HG03175 (cell line): ENCODE results near the gene CNR2.
"Not testable (repeated sequence)": the region's sequence is repeated elsewhere in the genome, so short reads cannot be mapped to it uniquely, and the experiment has no call there.

ENCODE experiments used
- ATAC-seq: cut with Tn5 transposase; IDR thresholded peaks from one replicate; pipeline ENCODE4 v1.9.1; 2021; ENCODE audit warnings: mild to moderate bottlenecking, moderate library complexity; ENCODE audit not compliant: unreplicated experiment

The CNR2 gene

DNA sequence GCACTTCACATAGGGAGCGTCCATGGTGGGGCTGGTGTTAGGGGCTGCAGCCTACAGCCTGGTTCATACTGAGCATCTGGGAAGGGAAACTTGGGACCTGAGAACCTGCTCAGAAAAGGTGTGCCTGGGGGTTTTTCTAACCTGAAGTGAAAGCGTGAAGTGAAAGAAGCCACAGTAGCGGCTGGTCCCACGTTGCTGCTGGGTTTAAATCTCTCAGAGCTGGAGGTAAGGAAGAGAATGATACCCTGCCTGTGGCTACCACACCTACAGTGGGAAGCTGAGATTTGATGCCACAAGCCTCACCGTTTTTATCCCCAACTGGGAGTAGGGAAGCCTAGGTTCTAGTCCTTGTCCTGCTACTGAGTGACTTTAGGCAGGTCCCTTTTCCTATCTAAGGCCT is 24.1 kb downstream of the CNR2 start:
- no peak for ATAC-seq

DNA sequence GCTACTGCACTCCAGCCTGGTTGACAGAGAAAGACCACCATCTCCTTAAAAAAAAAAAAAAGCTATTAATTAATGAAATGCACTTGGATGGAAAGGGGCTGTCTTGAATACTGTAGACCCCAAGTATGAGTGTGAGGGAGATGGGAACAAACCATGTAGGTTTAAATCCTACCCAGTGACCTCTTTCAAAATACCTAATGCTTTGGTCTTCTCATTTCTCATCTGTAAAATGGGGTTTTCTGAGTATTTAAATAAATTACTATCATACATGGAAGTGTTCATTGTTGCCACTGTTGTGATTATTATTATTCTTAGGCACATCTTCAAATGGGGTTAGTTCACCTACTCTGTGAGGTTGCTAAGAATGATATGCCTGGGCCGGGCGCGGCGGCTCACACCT is 27.9 kb downstream of the CNR2 start:
- no peak for ATAC-seq

DNA sequence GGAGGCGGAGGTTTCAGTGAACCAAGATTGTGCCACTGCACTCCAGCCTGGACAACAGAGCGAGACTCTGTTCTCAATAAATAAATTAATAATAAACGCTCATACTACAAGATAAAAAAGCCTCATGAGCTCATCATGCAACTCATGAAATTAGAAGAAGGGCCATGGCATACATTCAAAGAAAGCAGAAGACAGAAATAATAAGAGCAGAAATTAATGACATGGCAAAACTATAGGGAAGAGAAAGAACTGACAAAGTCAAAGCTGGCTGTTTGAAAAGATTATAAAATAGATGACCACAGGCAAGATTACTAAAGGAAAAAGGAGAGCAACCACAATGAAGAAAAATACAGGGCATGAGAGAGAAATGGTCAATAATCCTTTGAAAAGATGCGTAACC is 30.4 kb downstream of the CNR2 start:
- no peak for ATAC-seq

DNA sequence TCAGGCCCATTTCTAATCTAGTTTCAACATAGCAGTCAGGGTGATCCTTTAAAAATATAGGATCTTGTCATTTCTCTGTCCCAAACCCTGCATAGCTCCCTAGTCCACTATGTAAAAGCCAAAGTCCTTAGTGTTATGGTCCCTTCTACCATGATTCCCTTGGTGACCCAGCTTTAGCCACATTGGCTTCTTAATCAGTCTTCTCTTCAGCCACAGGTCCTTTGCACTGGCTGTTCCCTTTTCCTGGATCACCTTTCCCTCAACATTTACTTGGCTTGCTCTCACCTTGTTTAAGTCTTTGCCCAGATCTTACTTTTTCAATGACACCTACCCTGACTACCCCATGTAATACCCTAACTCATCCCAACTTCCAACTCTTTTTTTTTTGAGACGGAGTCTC is 33.4 kb downstream of the CNR2 start:
- ATAC-seq = no peak

DNA sequence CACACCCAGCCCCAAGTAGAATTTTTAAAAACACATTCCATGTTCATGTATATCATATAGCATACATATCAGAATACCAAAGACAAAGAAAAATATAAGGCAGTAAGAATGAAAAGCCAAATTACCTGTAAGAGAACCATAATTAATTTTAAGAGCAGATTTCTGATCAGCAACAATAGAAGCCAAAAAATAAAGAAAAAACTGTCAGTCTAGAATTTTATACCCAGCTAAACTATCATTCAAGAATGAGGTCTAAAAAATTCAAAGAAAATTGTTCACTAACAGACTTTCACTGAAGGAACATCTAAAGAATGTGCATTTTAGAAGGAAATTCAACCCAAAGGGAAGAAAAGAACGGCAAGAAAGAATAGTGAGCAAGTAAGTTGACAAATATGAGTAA is 34.5 kb downstream of the CNR2 start:
- no peak for ATAC-seq

DNA sequence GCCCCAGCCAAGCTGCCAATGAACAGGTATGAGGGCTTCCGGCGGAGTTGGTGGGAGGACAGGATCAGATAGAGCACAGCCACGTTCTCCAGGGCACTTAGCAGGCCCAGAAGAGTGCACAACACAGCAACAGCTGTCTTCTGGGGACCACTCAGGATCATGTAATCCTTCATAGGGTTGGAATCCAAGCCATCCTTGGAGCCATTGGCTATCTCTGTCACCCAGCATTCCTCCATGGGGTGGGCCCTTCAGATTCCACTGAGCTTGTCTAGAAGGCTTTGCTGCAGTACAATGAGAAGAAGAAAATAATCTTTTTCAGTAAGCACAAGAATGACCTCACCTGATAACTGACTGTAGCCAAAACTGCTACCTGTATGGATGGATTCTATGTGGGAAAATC is 37.8 kb downstream of the CNR2 start:
- ATAC-seq = no peak

DNA sequence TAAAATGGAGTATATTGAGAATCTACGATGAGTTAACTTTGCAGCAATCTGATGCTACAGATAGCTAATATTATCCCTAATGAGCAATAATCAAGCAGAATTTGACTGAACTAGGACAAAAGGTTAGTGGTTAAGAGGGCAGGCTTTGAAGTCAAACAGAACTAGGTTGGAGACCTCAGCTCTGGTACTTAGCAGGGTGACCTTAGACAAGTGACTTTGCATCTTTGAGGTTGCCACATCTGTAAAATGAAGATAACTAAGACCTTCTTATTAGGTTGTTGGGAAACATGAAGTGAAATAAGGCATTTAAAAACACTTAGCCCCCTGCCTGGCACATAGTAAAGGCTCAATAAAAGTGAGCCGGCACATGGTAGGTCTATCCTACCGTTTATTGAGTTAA is 40.7 kb downstream of the CNR2 start:
- ATAC-seq = no peak

DNA sequence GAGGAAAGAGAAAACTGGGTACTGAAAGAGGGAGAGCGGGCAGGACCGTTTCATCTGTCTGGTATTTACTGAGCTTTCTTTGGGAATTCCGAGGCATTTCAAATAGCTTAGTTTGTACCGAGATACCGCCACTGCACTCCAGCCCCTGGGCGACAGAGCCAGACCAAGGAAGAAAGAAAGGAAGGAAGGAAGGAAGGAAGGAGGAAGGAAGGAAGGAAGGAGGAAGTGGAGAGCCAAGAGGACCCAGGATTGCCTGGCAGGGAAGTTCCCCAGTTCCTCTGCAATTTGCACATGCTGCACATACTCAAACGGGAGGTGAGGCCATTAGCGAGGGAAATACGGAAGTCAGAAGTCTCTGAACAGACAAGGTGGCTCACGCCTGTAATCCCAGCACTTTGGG is 44.1 kb downstream of the CNR2 start:
- no peak for ATAC-seq

DNA sequence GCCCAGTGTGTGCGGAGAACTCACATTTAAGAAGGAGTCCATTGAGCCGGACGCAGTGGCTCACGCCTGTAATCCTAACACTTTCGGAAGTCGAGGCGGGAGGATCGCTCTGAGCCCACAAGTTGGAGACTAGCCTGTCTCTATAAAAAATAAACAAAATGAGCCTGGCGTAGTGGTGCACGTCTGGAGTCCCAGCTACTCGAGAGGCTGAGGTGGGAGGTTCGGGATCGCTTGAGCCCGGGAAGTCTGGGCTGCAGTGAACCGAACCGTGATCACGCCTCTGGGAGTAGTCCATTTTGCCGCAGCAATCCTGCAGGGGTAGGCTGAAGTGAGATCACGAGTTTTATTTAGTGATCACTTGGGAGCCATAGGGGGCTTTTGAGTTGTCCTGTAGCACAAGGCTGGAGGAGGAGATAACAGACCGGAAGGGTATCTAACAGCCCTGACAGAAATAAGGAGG is 44.6 kb downstream of the CNR2 start:
- ATAC-seq = no peak

DNA sequence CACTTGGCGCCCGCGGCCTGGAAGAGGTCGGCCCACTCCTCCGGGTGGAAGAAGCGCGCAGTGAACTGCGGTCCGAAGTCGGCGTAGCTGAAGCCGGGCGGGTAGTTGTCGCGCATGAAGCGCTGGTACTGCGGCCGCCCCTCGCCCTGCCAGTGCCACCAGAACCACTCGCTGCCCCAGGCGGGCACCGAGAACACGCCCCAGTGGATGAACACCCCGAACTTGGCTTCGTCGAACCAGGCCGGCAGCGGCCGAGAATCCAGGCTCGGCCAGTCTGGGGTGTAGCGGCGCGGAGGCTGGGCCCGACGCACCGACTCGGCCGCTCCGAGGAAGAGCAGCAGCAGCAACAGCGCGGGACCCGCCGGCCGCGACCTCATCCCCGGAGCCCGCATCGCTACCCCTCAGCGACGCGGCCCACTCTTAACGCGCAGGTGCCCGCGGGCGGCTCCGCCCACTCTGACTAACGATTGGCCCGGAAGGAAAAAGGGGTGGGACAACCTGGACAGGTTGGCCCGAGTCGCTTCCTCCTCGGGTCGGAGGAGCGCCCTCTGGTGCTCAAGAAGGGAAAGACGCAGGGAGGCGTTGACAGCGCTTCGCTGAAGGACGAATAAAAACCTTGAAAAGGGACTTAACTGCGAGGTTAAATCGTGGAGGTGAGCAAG is 45.1 kb downstream of the CNR2 start, which contains the start of gene FUCA1:
FUCA1 (minus strand) TSS at position 396 of the 662 bp plus-strand sequence; CDS start at position 392, 4 bp downstream.
- ATAC-seq = peak; percentile 93

DNA sequence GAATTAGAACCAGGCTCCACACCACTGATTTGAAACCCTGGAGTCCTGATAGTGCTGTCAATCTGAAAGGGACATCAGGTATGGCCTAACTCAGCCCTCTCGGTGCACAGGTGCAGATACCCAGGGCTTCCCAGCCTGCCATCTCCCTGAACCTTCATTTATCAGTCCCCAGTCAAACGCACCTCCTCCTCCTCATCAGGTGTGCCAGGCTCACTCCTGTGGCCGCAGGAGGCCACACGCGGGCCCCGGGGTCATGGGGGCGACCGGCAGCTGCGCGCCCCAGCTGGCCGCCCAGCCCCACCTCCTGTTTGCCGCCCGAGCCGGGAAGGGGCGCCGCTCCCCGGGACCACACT is 45.6 kb downstream of the CNR2 start:
- no peak for ATAC-seq

DNA sequence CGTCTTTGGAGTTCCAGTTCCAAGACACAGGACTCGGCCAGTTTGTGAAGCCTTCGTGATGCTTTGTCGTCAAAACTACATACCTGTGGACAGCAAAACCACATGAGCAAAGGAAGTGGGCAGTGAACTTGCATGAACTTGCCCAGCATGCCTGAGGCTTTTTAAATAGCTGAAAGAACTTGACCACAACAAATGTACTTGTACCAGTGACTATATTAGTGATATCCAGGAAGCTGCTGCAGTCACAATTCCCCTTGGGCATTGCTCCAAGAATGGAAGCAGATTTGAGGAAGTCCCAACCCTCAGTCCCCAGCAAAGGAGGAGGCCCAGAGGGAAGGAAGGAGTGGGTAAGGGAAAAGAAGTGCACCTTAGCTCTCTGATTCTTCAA is 47.6 kb downstream of the CNR2 start:
- no peak for ATAC-seq

DNA sequence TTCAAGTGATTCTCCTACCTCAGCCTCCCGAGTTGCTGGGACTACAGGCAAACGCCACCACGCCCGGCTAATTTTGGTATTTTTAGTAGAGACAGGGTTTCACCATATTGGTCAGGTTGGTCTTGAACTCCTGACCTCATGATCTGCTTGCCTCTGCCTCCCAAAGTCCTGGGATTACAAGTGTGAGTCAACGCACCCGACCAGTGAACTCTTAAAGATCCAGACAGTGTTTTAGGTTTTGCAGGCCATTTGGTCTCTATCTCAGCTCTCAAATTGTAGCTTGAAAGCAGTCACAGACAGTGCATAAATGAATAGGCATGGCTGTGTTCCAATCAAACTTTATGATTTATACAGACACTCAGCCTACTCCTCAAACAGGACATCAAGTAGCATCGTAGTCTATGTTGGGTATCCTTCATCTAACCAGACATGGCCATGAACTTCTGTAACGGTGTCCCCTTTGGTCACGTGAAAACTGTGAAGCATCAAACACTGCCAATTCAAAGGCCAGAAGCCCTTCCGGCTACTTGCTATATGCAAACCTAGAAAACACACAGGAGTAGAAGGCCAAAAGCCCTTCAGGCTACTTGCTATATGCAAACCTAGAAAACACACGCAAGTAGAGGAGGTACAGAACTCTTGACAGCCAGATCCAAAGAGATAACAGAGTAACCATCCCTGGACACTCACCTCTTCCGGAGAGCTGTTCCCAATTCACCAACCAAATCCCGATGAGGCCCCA is 48.2 kb downstream of the CNR2 start:
- ATAC-seq = no peak

DNA sequence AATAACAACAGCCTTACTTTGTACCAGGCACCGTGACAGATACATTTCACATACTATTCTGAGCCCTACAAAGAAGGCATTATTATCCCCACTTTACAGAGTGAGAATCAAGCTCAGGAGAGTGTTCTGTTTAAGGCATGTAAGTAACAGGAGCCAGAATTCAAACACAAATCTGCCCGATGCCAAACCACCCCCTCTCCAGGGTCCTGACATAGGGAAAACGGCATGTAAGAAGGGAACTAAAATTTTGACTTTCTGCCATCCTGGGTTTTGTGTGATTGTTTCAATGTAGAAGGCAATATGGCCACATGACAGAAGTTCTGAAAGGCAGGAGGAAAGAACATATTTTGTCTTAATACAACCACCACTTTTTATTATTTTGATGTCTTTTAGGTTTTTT is 50.5 kb downstream of the CNR2 start:
- ATAC-seq = no peak

DNA sequence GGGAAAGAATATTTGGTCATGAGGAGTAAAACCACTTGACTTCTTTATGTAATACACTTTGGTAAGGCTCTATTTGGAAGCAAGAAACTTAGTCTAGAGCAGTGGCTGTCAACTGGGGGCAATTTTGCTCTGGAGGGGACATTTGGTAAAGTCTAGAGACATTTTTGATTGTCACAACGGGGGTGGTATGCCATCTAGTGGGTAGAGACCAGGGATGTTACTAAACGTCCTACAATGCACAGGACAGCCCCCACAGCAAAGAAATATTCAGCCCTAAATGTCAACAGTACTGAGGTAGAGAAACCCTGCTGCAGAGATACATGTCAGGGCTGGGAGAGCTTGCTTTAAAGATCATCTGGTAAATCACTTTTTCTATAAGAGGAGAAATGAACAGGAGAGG is 58.6 kb downstream of the CNR2 start:
- ATAC-seq = no peak

DNA sequence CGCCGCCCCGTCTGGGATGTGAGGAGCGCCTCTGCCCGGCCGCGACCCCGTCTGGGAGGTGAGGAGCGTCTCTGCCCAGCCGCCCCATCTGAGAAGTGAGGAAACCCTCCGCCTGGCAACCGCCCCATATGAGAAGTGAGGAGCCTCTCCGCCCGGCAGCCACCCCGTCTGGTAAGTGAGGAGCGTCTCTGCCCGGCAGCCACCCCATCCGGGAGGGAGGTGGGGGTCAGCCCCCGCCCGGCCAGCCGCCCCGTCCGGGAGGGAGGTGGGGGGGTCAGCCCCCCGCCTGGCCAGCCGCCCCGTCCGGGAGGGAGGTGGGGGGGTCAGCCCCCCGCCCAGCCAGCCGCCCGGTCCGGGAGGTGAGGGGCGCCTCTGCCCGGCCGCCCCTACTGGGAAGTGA is 60.0 kb downstream of the CNR2 start:
- ATAC-seq = not testable (repeated sequence)

DNA sequence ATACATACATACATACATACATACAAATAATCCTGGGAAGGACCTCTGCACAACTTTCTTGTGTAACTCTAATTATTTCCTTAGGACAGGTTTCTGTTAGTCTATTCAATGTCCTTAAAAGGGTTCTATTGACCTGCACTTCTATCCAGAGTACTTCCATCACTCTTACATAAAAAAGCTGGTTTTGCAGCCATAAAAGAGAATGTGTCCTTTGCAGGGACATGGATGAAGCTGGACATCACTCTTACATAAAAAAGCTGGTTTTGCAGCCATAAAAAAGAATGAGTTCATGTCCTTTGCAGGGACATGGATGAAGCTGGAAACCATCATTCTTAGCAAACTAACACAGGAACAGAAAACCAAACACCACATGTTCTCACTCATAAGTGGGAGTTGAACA is 61.8 kb downstream of the CNR2 start:
- ATAC-seq = not testable (repeated sequence)

DNA sequence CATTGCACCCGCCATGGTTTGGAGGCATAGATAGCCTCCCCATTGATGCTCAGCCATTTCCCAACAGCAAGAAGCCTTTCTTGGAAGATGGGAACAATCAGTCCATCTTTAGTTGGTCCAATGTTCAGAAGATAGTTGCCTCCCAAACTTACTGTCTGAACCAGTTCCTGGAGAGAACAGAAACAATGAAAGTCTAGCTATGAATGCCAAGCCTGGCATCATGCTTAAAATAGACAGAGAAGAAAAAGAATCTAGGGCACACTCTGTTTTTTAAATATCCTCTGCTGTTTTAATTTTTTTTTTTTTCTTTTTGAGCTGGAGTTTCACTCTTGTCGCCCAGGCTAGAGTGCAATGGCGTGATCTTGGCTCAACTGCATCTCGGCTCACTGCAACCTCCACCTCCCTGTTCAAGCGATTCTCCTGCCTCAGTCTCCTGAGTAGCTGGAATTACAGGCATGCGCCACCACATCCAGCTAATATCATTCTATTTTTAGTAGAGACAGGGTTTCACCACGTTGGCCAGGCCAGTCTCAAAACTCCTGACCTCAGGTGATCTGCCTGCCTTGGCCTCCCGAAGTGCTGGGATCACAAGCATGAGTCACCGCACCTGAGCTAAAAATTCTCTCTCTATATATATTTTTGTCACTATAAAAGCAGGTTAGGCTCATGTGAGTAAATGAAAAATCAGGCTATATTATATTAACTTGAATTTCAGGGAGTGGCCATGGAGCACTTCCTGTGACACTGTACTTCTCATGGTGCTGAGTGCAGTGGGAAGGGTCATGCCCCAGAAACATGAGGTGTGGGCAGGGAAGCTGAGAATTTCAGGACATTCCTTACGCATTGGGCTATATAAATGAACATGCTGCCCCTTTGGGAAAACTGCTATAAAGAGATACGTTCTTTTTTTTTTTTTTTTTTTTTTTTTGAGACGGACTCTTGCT is 64.2 kb downstream of the CNR2 start:
- ATAC-seq = no peak

DNA sequence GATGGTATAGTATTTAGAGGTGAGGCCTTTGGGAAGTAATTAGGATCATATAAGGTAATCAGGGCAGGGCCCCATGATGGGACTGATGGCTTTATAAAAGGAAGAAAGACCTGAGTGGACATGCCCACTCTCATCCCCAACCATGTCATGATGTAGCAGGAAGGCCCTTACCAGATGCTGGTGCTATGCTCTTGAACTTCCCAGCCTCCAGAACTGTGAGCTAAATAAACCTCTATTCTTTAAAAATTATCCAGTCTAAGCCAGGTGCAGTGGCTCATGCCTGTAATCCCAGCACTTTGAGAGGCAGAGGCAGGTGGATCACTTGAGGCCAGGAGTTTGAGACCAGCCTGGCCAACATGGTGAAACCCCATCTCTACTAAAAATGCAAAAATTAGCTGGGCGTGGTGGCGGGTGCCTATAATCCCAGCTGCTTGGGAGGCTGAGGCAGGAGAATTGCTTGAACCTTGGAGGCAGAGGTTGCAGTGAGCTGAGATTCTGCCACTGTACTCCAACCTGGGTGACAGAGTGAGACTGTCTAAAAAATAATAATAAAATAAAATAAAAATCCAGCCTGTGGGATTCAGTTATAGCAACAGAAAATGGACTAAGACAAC is 65.6 kb downstream of the CNR2 start:
- ATAC-seq = not testable (repeated sequence)

DNA sequence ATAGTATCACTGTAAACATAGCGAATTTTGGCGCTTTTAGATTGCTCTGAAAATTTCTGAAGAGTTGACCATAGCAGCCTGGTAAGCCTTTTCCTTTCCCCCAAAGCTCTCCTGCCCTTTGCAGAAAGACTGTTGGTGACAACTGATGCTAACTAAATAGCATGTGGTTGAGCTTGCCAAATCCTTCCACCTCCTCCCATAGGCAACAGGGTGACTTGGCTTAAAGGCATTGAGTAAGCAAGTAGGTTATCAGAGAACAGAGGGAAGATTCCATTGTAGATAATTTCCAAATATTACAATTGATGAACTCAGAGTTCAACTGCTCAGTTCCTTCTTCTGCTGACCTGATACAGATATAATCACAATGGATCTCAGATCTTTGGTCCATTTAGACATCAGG is 68.0 kb downstream of the CNR2 start:
- ATAC-seq = no peak

DNA sequence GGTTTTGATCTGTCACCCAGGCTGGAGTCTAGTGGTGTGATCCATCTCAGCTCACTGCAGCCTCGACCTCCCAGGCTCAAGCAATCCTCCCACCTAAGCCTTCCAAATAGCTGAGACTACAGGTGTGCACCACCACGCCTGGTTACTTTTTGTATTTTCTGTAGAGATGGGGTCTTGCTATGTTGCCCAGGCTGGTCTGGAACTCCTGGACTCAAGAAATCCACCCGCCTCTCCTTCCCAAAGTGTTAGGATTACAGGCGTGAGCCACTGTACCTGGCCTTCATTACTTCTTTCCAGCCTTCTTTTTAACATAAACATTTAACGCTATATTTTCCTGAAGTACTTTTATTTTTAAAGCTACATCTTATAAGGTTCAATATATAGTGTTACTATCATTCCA is 69.5 kb downstream of the CNR2 start:
- no peak for ATAC-seq
